GM19463 (cell line): ENCODE data around the gene NT5C1B.

Experiments used
- ATAC-seq: cut with Tn5 transposase; IDR thresholded peaks from one replicate; pipeline ENCODE4 v1.9.1; 2021; ENCODE audit warnings: mild to moderate bottlenecking, moderate library complexity; ENCODE audit not compliant: unreplicated experiment

The NT5C1B gene

DNA sequence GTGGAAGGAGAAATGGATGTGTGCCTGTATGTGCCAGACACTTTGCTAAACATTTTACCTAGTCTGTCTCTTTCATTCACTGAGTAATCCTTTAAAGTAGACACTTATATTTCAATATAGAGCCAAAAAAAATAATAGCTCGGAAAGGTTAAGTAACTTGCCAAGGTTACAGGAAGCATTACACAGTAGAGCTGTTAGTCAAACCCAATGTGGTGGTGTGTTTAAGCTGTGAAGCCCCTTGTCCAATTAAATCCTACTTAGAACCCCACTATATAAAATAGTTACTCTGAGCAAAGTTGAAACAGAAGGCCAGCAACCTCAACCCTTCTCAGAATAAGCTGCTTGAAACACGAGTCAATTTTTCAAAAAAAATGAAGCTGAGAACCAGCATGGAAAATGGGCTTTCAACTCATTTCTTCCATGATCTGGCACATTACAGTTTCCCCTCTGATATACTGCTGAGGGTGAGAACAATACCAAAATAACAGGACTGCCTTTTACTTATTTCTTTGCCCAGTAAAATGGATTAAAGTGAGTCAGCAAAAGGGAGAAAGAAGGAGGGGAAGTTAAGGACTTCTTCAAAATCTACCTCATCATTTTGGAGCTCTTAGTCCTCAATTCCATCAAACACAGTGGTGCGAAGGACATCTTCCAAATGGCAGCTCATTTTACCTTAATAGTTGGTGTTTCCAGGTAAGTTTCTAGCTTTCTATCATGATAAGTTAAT lies 36.9 kb downstream of the NT5C1B start:
- ATAC-seq = no peak

DNA sequence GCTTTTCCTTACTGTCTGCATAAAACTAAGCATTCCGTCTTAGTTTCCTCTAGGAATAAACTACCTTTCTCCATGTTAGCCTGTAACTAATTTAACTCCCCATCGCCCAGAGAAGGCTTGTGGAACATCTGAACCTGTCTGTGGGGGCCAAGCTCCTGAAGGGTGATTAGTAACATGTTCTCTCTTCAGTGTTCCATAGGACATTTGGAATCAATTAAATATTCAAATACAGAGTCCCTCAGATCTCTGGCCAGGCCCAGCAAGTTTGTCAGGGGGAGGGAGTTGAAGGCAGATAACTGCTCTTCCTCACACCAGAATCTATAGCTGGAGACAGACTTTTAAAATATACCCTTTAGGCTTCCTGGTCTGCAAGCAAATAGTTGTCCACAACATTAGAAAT lies 37.7 kb downstream of the NT5C1B start:
- ATAC-seq = no peak

DNA sequence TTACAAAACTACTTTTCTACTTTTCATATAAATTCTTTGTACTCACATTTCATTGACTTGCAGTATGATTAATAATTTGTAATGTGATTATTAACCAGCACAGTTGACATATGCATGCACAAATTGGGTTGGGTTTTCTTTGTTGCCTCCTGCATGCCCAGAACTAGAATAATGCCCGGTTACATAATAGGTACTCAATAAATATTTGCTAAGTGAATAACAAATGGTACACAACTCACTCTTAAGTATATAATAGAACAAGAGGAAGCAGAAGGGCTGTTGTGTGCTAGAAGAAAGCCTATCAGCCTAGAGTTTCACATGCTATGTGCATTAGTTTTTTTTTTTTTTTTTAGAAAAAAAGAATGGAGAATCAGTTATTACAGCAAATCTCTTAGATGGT lies 38.2 kb downstream of the NT5C1B start:
- ATAC-seq = no peak

DNA sequence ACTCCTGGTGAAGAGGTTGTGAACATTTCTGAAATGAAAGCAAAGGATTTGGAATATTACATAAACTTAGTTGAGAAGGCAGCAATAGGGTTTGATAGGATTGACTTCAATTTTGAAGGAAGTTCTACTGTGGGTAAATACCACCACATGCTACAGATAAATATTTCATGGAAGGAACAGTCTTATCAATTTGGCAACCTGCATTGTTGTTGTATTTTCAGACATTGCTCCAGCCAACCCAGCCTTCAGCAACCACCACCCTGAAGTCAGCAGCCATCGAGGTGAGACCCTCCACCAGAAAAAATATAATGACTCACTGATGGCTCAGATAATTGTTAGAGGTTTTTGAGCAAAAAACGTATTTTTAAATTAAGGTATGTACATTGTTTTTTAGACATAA lies 38.9 kb downstream of the NT5C1B start:
- no peak for ATAC-seq

DNA sequence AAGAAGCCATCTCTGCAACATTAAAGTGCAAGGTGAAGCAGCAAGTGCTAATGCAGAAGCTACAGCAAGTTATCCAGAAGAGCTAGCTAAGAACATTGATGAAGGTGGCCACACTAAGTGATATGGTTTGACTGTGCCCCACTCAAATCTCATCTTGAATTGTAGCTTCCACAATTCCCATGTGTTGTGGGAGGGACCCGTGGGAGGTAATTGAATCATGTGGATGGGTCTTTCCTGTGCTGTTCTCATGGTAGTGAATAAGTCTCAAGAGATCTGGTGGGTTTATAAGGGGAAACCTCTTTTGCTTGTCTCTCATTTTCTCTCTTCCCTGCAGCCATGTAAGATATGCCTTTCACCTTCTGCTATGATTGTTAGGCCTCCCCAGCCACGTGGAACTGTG lies 40.3 kb downstream of the NT5C1B start:
- ATAC-seq = no peak

DNA sequence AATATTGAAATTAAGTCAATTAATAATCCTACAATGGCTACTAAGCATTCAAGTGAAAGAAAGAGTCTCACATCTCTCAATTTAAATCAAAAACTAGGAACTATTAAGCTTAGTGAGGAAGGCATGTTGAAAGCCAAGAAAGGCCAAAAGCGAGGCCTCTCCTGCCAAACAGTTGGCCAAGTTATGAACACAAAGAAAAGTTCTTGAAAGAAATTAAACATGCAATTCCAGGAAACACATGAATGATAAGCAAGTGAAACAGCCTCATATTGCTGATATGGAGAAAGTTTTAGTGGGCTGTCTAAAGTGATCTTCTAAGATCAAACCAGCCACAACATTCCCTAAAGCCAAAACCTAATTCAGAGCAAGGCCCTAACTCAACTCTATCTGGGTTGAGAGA lies 40.7 kb downstream of the NT5C1B start:
- ATAC-seq = no peak

DNA sequence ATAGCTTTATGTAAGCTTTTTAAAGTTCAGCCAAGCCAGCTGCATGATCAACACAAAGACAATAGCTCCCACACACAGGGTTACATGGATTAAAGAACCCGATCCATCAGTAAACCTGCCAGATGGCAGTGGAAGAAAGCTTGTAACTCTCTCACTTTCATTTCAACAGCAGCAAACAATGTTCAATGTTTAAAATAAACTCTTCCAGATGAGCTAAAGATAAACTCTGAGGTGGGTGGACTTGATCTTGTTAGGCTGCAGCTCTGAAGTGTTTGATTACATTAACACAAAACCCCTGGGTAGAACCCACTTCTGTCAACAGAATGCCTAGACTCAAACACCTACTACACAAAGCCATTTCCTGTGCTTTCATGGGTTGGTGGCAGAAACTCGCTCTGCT lies 42.8 kb downstream of the NT5C1B start:
- peak; percentile 55 for ATAC-seq

DNA sequence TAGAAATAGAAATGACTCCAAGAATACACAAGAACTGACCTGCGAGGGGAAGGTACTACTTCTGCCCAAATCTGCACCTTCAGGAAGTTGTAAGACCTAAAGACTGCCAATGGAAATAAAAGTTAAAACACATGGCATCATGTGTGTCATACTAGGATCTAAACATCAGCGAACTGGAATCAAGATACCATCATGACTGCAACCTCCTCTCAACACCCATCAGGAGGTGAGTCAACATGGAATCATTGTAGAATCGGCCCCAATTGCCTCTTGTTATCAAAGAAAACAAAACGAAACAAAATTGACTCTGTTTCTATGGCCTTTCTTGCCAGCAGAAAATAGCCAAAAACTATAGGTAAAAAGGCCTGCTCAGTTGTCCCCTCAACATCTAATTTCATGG lies 44.0 kb downstream of the NT5C1B start:
- no peak for ATAC-seq

DNA sequence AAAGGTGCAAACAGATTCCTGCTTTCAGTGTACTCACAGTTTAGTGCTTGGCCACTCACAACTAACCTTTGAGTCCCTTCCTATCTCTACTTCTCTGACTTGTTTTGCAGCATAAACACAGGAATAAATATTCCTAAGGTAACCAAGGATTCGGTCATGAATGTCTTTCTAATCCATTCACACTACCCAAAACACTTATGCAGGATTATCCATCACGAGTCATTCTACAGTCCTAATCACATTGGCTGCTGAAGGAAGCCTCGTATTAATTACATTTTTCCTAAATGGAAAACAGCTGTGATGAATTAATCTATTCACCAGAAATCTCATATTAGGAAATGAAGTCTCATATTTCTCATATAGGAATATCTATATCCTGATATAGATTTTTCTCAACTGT lies 45.2 kb downstream of the NT5C1B start:
- ATAC-seq = no peak

DNA sequence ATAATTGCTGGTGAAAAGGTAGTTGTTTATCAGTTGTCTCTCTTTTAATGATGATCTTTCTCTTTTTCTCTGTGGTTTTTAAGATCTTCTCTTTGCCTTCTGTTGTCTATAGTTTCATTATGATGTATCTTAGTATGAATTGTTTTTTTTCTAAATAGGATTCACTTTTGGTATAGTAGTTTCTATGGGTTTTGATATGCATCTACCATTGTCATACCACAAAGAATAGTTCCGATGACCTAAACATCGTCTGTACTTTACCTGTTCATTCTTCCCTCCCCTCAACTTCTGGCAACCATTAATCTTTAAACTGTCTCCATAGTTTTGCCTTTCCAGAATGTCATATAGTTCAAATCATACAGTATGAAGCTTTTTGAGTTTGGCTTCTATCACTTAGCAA lies 48.5 kb downstream of the NT5C1B start:
- ATAC-seq = no peak

DNA sequence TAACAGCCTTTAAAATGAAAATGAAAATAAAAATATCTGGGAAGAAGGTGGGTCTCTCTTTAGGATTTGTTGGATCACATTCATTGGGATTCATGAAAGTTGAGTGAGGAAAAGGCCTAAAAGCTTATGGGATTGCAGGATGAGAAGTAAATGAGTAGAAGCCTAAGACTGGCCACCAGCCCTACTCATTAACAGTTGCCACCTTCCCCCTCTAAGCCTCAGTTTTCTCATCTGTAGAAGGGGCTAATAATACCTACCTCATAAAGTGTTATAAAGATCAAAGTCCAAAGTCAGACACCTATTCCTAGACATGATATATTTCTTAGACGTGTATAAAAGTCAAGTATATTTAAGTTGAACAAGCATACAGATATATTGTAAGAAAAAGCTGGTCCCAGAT lies 52.7 kb downstream of the NT5C1B start:
- ATAC-seq = no peak

DNA sequence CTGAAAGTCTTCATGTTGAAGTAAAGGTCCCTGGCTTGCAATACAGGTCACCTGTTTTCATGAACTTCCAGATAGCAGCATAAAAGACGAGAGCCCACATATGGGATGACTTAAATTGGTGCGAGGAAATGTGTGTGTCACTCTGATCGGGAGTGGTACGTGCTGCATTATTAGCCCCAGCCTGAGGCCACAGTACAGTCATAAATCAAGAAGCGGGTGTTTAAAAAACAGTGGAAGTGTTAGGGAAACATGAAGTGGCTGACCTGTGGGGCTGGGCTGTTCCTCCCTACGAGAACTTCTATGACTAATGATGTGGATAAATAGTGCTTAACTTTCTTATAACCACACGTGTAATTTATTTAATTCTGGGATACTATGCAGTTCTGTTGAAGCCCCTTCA lies 53.3 kb downstream of the NT5C1B start:
- ATAC-seq = no peak

DNA sequence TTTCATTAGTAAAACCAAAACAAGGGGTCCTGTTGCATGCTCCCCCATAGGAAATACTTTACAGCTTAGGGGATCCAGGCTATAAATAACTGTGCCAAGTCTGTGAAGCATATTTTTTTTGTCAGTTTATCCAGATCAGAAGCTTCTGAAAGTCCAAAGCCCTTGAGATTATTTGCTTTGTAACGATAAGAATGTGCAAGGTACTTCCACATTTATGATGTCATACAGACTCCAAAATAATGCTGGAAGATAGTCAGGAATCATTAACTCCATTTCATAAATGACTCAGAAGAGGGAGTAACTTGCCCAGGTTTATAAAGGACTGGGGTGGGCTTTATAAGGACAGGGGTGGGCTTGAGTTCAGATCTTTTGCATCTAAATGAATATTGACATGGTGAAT lies 58.2 kb downstream of the NT5C1B start:
- ATAC-seq = no peak

DNA sequence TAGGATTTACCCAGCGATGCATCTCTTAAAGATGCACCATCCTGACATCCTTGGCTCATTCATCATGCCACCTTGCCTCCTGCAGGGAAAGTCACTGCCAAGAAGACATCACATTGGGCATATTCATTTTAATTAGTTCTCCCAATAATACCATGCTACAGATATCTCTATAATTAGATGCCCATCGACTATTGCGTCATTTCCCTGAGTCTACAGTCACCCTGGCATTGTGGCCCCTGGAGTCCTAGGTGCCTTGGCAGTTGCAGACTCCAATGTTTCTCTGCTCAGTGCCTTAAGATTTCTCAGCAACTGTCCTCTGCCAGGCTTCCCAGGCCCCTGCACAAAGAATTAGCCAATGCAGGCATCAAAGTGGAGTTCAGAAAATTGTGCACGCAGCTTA lies 61.5 kb downstream of the NT5C1B start:
- no peak for ATAC-seq

DNA sequence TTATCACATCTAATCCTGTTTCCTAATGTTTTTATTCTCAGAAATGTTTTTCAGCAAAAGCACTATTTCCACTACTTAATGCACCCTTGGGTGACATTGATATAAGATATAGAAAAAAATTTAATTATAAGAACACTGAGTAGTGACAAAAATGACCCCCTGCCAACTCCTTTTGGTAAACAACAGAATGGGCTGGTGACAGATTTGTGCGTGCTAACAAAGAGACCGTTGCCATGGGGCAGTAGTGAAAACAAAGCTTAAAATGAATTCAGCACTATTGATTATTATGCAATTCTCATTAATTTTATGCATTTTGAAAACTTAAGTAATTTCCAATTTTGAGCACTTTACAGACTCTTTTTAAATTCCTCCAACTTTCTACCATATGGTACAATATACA lies 62.0 kb downstream of the NT5C1B start:
- ATAC-seq = no peak

DNA sequence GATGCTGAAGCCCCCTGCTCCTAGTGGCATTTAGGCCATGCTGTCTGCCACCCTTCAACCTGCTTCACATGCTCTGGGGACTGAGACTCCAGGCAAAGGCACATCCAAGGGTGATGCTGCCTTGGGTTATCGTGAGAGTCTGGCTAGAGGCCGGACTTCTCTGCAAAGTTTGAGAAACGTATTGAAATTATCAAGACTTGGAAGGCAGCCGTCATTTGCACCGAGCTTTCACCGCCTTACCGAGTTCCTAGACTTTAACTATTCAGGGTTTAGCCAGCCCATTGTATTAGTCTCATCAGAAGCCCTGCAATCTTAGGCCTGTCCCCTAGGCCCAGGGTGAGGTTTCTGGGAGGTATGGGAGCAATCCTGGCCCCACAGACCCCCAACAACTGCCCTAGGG lies 62.9 kb downstream of the NT5C1B start:
- no peak for ATAC-seq

DNA sequence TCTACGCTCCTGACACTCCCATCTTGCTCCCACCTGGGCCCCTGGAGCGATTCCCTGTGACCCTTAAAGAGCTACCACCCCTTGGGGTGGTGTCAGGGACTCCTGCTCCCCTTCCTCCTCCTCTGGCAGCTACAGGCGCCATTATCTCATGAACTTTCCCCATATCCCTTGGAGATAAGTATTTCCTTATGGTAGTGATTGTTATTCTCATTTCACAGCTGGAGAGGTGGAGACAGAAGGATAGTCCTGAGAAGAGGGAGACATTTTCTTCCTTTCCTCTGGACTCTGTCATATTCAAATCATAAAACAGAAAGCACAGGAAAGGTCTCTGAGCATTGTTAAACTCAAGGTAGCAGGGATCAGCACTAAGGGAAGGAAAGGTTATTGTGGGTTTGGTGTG lies 63.5 kb downstream of the NT5C1B start:
- no peak for ATAC-seq

DNA sequence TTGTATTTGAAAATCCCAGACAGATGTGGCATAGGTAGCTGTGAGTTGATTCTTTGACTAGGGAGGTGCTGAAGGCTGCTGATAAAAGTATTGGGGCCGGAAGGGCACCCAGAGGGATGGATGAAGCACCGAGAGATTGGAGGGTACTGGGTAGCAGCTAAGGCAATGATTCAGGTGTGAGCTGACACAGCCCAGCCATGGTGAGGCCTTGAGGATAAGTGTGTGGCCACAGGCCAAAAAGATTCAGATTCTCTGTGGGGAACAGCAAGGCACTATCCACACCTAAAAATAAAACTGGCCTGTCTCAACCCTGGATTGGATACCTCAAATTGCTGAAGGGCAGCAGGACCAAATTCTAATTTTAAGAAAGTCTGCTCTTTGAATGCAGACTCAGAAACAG lies 64.1 kb downstream of the NT5C1B start:
- no peak for ATAC-seq

DNA sequence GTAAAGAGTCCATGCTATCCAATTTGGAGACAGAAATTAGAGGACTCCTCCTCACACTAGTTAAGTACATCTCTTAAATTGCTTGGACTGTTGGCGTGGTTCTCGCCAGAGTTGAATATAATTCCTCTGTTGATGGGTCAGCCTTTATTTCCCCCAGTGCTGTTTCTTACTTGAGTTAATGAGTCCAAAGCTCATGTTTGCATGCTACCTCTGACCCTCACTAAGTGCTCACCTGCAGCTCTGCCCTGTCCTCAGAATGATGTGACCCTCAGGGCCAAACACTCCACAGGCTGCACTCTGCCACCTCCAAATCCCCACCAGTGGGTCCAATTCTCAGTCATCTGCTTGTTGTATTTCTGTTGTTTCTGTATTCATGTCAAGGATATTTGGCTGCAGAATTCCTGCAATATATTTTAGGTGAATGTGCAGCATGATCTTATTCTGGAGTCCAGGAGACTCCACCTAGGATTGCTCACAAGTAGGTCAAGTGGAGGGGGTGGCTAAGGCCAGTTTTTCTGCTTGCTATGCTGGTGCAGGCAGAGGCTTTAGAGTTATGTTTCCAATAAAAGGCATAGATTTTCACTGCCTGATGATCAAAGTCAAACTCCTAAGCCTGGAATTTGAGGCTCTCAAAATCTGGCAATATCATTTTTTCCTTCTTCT lies 66.8 kb downstream of the NT5C1B start:
- ATAC-seq = no peak

DNA sequence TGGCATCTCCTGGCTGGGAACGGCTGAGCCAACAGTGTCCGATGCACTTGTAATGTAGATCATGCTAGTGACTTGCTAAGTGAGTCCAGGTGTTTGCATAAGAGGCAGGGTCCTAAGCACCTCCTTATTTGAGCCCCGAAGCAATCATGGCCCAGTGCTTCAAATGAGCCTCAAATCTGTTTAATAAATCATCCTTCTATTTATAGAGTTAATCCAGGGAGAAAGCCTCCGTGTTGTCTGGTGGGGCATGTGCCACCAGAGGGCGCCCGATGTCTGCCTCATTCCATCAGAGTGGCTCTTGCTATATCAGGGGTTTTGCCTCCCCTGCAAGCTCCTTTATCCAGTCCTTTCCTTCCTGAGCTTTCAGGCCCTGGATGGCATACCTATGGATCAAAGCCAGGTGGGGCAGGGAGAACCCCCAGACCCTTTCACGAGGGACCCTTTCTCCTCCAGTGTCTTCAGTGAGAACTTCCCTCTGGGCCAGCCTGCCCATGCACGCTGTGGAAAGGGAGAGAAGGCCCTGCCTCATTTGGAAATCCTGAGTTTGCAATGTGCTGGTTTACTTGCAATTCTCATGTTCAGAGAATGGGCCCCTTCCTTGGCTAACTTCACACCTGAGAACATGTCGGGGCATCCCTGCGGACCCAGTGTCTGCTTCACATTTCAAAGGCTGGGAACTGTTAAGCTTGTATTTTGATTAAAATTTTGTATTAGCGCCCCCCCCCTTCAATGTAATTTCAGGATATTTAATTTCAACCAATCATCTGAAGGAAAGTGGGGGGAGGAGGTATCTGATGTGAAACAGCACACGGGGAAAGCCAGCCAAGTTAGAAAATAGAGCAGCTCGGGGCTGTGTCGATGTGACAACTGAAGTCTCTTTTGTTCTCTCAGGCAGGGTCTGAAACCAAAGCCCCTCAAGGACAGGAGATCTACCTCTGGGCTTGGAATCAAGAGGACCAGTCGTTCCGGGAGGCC lies 68.6 kb downstream of the NT5C1B start:
- ATAC-seq = peak; percentile 83

DNA sequence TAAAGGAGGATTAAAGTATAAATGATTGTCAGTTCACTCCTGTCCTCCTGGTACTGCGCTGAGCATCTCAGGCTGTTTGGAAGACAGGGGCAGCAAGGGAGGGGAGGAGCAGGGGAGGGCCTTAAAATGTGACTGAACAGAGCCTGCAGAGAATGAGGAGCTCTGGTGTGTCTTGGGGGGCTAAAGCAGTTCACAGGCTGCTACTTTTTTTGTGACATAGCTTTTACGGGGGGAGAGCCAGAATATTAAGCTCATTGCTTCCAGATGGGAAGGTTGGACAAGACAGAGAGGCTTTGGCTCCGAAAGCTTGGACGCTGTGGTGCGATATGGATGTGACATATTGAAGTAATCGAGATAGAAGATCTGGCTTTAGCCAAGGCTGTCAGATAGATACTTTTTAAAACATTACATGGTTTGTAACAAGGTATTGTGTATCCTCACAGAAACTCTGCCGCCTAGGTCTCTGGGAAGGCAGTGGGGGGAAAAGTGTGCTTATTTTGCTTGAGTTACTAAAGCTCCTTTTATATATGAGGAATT lies 69.4 kb downstream of the NT5C1B start:
- no peak for ATAC-seq
